Activated naive CD4-positive, alpha-beta T cell treated with anti-CD3 and anti-CD28 coated beads, Interleukin-2, amount 50 U/mL, for 24 hours (primary cell): ENCODE data around the gene PRLR.

ENCODE experiments used
- H3K27ac Mint-ChIP-seq: one replicate; pipeline ENCODE4 v1.8.0; 2021; ENCODE audit warnings: mild to moderate bottlenecking, mixed read lengths
- H3K27me3 Mint-ChIP-seq: one replicate; pipeline ENCODE4 v1.8.0; 2021; ENCODE audit warnings: mixed read lengths
- H3K36me3 Mint-ChIP-seq: one replicate; pipeline ENCODE4 v1.8.0; 2021; ENCODE audit warnings: mixed read lengths
- H3K4me1 Mint-ChIP-seq: one replicate; pipeline ENCODE4 v1.8.0; 2021; ENCODE audit warnings: mixed read lengths
- H3K4me3 Mint-ChIP-seq: one replicate; pipeline ENCODE4 v1.8.0; 2021; ENCODE audit warnings: mild to moderate bottlenecking, mixed read lengths
- H3K9me3 Mint-ChIP-seq: one replicate; pipeline ENCODE4 v1.8.0; 2021; ENCODE audit warnings: mixed read lengths

PRLR gene

DNA sequence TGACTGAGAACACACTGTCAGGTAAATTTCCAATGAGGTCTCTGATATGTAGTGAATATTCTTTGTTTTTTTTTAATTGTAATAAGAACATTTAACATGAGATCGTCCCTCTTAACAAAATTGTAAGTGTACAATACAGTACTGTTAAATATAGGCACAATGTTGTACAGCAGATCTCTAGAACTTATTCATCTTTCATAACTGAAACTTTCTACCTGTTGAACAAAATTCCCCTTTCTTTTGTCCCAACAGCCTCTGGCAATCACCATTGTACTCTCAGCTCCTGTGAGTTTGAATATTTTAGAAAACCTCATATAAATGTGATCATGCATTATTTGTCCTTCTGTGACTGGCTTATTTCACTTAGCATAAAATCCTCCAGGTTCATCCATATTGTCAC lies 10.6 kb upstream of the PRLR start:
- Mint-ChIP-seq H3K4me1 (no peaks in the 10 kb centered on the region), H3K9me3 (no peaks in the 10 kb centered on the region), H3K36me3 (no peaks in the 10 kb centered on the region), H3K27ac (no peak overlapping the region), H3K4me3 (no peak overlapping the region), H3K27me3 (peaks cover 5% of the 10 kb centered on the region)

DNA sequence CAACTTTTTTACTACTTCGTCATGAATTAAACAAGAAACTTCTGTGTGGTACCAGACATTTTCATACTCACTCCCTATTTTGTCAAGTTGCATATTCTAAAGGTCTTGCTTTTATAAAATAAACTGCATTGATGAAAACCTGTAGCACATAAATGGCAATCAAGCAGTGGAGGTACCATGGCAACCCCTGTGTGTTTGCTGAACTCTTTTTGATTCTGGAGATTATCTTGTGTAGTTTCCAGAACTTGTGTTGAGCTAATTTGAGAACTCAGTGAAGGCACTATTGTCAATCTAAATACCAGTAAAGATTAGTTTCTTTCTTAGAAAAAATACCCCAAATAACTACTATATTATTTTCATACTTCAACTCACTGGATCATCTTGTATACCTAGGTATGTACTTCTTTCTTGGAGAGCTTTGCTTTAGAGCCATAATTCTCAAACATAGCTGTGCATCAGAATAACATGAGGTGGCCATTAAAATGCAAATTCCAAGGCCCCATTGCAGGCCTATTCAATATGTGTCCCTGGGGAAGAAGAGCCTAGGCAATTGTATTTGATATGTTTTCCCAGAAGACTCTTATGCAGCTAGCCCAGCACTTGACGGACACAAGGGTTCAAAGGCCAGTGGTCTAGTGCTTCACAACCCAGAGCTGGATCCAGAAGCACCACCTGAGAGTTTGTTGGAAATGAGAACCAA lies 9.8 kb upstream of the PRLR start:
- no peak overlapping the region for H3K4me3 Mint-ChIP-seq
- H3K4me1 Mint-ChIP-seq, result no peaks in the 10 kb centered on the region

DNA sequence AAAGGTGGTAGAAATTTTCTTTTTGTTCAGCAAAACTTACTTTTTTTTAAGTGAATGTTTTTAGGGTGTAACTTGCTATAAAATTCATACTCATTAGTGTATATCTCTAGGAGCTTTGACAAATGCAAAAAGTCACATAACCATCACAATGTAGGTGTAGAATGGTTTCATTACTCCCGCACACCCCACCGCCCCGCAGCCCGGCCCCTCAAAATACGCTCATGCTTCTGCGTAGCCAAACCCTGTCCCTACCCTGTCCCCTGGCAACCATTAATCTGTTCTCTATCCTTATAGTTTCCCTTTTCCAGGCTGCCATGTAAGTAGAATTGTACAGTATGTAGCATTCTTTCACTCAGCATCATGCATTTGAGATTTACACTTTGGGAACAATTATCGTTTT lies 9.2 kb upstream of the PRLR start:
- no peaks in the 10 kb centered on the region for H3K36me3 Mint-ChIP-seq
- peaks cover 3% of the 10 kb centered on the region for H3K27me3 Mint-ChIP-seq
- H3K4me1 Mint-ChIP-seq, result no peaks in the 10 kb centered on the region
- no peaks in the 10 kb centered on the region for H3K9me3 Mint-ChIP-seq
- H3K27ac Mint-ChIP-seq, result no peak overlapping the region
- H3K4me3 Mint-ChIP-seq, result no peak overlapping the region

More for the DNA sequence above, 9.8 kb upstream of the PRLR start:
- H3K9me3 Mint-ChIP-seq, result no peaks in the 10 kb centered on the region
- H3K27me3 Mint-ChIP-seq, result peaks cover 3% of the 10 kb centered on the region
- H3K36me3 Mint-ChIP-seq, result no peaks in the 10 kb centered on the region
- H3K27ac Mint-ChIP-seq, result no peak overlapping the region

DNA sequence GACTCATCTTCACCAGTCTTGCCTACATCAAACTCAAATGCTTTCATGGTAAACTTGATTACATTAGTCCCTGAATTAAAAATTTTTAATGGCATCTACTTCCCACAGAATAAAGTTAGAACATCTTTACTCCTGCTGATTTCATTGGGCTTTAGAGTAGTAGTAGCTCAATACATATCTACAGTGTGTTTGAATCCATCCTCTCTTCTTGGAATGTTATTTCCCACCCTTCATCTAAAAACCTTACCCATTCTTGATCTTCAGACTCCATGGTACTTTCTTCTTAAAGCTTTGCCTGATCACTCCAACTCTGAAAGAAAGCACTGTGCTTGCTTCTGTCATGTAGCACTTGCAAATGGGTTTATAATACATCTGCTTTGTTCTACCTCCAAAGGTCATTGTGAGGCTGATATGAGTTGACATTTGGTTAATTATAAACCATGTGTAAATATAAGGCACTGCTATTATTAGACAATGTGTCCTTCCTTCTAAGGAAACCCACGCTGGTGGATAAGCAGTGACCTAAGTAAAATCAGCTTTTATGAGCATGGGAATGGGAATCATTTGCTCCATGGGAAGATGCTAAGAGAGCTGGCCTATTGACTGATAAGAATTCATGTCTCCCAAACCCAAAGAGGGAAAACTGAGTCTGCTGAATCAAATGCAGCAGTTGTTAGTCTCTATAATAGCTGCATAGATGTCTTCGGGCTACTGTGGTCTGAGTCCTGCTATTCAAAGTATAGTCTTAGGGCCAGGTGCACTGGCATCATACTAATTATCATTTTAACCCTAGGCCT lies 7.5 kb upstream of the PRLR start:
- H3K4me1 Mint-ChIP-seq, result no peaks in the 10 kb centered on the region
- H3K9me3 Mint-ChIP-seq, result no peaks in the 10 kb centered on the region
- H3K27ac Mint-ChIP-seq, result no peak overlapping the region
- no peak overlapping the region for H3K4me3 Mint-ChIP-seq
- H3K27me3 Mint-ChIP-seq, result peaks cover 12% of the 10 kb centered on the region
- H3K36me3 Mint-ChIP-seq, result no peaks in the 10 kb centered on the region

DNA sequence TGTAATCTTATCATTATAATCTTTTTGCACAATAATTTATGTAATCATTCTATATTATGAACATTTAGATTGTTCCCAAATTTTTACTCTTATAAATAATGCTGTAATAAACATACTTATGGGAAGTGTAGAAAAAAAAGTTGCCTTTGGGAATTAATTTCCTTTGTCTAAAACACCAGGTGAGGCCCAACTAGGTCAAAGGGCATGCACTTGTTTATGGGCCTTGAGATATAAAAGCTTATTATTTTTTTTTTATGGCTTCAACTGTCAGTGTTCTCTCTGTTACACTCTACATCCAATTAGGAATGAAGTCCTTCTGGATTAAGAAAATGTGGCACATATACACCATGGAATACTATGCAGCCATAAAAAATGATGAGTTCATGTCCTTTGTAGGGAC lies 6.5 kb upstream of the PRLR start:
- Mint-ChIP-seq H3K36me3 (no peaks in the 10 kb centered on the region), H3K9me3 (no peaks in the 10 kb centered on the region), H3K4me3 (no peak overlapping the region), H3K27me3 (peaks cover 16% of the 10 kb centered on the region), H3K27ac (no peak overlapping the region), H3K4me1 (no peaks in the 10 kb centered on the region)

DNA sequence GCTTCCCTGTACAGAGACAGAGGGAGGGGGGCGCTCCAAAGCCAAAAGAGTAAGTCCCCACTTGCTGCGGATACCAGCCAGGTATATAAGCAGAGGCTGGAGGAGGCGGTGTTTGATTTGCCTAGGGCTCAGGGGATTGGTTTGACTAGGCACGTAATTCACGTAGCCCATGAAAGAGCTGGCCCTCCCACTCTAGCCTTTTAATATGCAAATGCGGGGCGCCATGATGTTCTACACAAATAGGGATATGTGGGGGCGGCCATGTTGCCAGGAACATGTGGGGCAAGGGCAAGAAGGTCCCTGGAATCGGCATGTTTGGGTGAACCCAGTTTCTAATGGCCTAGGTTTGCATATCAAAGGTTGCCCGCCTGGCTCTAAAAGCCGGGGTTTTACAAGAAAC lies 3.3 kb upstream of the PRLR start:
- no peaks in the 10 kb centered on the region for H3K9me3 Mint-ChIP-seq
- peaks cover 33% of the 10 kb centered on the region for H3K27me3 Mint-ChIP-seq
- H3K4me1 Mint-ChIP-seq, result peaks cover 12% of the 10 kb centered on the region
- H3K4me3 Mint-ChIP-seq, result no peak overlapping the region
- H3K27ac Mint-ChIP-seq, result no peak overlapping the region
- H3K36me3 Mint-ChIP-seq, result no peaks in the 10 kb centered on the region

DNA sequence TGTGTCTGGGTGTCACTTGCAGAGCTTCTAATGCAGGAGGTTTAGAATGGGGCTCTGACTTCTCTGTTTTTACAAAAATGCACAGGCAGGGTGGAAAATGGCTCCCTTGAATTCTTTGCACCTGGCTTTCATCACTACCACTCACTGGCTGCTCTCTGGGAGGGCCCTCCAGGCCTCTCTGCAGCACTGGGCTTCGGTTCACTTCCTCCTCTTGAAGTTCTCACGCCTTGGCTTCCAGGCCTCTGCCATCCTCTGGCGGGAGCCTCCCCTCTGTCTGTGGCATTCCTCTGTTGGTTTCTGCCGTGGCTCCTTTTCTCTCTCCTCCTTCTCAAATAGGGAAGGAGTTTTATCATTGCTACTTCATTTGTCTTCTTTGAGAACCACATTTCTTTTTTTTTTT lies 2.8 kb upstream of the PRLR start:
- H3K9me3 Mint-ChIP-seq, result no peaks in the 10 kb centered on the region
- H3K4me1 Mint-ChIP-seq, result peaks cover 12% of the 10 kb centered on the region
- no peak overlapping the region for H3K4me3 Mint-ChIP-seq
- H3K27ac Mint-ChIP-seq, result no peak overlapping the region
- no peaks in the 10 kb centered on the region for H3K36me3 Mint-ChIP-seq
- H3K27me3 Mint-ChIP-seq, result peaks cover 35% of the 10 kb centered on the region

DNA sequence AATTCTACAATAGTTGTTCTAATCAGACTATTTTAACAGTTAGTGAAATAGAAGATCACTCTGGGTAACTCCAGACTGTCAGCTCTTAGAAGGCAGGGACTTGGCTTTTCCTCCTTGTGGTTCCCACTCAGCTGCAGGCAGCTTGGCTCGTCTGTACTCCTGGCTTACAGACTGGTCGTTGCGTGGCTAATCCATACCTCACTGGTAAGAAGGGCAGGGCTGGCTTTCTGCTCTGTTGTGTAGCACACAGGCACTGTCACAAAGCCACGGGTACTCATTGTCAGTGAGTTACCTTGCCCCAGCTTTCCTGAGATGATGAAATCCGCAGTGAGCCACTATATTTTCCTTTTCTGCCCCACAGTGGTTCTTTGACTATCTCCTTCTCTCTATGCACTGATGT lies 1.8 kb upstream of the PRLR start:
- Mint-ChIP-seq H3K36me3 (no peaks in the 10 kb centered on the region), H3K4me1 (peaks cover 12% of the 10 kb centered on the region), H3K9me3 (no peaks in the 10 kb centered on the region), H3K27ac (no peak overlapping the region), H3K4me3 (no peak overlapping the region), H3K27me3 (peaks cover 45% of the 10 kb centered on the region)

DNA sequence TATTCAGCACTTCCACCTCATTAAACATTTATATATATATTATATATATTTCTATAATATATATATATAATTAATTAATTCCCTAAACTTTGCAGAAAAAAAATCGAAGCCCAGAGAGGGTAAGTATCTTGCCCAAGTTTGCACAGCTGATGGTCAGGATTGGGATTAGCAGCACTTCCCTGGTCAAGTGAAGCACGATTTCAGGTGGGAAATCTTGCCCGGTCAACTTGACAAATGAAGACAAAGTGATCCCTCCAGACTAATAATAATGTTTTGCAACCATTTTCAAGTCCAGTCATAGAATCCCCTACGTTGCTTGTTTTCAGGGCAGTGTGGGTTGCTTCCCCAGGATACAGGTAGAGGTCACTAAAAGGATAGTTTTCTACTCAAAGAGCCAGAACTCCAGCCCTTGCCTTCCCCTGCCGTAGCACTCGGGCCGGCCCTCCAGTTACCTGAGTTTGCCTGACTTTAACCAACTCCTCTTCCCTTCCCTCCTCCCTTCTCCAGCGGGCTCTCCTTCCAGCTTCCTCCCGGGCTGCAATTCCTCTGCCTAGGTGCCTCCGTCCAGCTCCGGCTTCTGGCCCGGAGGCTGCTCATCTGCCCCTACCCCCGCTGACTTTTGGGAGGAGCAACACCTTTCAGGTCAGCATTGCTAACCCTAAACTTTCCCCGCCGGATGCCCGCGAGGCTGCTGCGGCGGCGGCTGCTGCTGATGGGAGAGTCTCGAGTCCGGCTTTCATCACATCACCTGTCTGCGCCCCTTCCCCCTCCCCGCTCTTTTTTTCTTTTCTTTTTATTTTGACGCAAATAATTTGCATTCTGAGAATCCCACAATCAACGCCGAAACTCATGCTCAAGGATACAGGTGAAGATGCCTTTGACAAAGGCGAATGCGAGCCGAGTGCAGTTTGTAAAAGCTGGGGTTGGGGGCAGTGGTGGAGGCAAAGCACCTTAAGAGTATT lies 930 bp downstream of the PRLR start:
- Mint-ChIP-seq H3K4me3 (peak overlapping the region; percentile 77), H3K27me3 (peaks cover 54% of the 10 kb centered on the region), H3K4me1 (peaks cover 12% of the 10 kb centered on the region), H3K36me3 (no peaks in the 10 kb centered on the region), H3K27ac (no peak overlapping the region), H3K9me3 (no peaks in the 10 kb centered on the region)

DNA sequence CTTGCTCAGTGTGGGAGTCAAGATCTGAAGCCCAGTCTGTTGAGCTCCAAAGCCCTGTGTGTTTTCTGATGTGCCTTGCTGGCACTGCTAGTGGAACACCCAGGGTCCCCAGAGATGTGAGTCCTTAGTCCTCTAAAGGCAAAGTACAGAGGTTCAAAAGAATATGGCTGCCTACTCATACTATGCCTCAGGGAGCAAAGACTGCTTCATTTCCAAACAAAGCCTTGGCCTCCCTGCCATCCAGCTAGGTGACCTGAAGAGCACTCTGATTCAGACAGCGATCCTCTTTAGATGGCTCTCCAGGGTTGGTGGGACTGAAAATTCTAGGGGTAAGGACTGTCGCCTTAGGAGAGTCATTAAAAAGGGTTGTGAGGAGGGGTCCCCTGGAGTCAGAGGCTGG lies 2.0 kb downstream of the PRLR start:
- H3K4me1 Mint-ChIP-seq, result peaks cover 12% of the 10 kb centered on the region
- peaks cover 54% of the 10 kb centered on the region for H3K27me3 Mint-ChIP-seq
- no peak overlapping the region for H3K27ac Mint-ChIP-seq
- H3K4me3 Mint-ChIP-seq, result no peak overlapping the region
- H3K9me3 Mint-ChIP-seq, result no peaks in the 10 kb centered on the region
- H3K36me3 Mint-ChIP-seq, result no peaks in the 10 kb centered on the region

DNA sequence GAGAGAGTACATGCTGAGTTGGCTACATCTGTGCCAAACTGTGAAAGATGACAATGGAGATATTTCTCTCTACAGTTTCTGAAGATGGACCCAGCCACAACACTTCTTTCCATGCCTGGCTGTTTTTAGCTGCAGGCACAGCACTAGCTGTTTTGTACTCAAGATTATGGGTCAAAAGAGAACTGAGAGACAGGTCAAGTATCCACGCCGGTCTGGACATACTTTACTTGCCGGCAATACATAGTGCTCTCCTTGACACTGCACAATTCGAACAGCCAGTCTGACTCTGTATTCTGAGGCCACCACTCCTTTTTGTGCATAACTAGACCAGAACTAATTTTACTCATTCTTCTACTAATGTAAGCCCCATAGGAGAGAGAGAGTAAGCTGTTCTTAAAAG lies 2.6 kb downstream of the PRLR start:
- Mint-ChIP-seq H3K27me3 (peaks cover 48% of the 10 kb centered on the region), H3K9me3 (no peaks in the 10 kb centered on the region)

DNA sequence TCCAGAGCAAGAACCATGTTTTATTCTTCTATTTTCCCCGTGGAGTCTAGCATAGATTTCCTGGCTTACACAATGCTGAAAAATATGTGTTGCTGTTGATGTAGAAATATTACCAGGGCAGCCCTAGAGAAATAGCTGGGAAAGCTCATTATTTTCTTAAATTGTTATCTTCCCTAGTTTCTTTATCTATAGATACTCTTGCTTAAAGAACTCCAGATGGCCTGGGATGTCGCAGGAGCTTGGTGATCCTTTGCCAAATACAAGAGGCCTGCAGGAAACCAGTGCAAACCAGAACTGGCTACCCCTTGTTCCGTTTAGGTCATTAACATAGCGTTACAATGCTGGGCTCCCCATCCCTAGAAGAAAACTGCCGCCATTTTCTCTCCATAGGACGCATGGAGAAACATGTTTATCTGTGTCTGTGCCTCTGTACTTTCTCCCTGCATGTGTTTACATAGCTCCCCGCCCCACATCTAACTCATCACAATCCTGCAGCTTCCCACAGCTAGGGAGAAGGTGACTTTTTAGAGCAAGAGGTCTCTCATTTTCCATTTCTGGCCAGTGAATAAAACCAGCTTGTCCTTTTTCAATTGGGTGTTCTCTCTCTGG lies 6.4 kb downstream of the PRLR start:
- Mint-ChIP-seq H3K27me3 (peaks cover 30% of the 10 kb centered on the region), H3K36me3 (no peaks in the 10 kb centered on the region), H3K9me3 (no peaks in the 10 kb centered on the region), H3K4me1 (no peaks in the 10 kb centered on the region), H3K4me3 (no peak overlapping the region), H3K27ac (no peak overlapping the region)

More for the DNA sequence above, 2.6 kb downstream of the PRLR start:
- Mint-ChIP-seq H3K4me1 (peaks cover 12% of the 10 kb centered on the region), H3K27ac (no peak overlapping the region), H3K36me3 (no peaks in the 10 kb centered on the region), H3K4me3 (no peak overlapping the region)

DNA sequence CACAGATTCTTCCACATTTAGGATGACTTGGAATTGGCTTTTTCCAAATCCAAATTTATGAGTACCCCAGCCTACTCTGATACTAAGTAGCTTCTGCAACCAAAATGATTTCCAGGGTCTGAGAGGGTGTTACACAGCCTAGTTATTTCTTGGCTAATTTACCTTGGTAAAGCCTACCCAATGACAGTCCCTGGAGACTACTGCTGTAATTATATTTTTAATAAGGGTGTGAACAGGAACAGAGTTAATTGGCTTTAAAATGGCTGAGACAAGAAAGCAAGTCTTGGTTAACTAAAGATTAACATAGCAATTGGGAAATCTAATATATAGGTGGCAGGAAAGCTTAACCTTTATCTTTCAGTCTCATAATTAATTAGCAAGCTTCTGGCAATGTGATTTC lies 9.3 kb downstream of the PRLR start:
- no peaks in the 10 kb centered on the region for H3K9me3 Mint-ChIP-seq
- H3K27ac Mint-ChIP-seq, result no peak overlapping the region

DNA sequence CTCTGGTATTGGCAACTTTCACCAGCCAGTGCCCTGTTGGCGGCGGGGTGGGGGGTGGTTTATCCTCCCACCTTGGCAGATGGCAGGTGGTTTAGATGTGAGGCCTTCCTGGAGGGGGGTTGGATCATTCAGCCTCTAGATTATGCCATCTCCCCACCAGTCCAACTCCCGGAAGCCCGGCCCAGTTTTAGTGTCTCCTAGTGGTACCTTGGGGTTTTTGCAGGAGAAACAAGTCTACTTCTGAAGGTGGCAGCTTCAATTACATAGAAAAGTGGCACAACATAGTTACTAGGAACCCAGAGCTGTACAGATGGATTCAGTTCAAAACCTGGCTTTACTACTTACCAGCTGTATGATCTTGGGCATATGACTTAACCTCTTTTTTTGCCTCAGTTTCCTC lies 11.3 kb downstream of the PRLR start:
- peaks cover 11% of the 10 kb centered on the region for H3K27me3 Mint-ChIP-seq
- no peak overlapping the region for H3K4me3 Mint-ChIP-seq
- H3K4me1 Mint-ChIP-seq, result no peaks in the 10 kb centered on the region
- no peaks in the 10 kb centered on the region for H3K9me3 Mint-ChIP-seq
- H3K27ac Mint-ChIP-seq, result no peak overlapping the region
- H3K36me3 Mint-ChIP-seq, result no peaks in the 10 kb centered on the region

More for the DNA sequence above, 9.3 kb downstream of the PRLR start:
- Mint-ChIP-seq H3K4me1 (no peaks in the 10 kb centered on the region), H3K36me3 (no peaks in the 10 kb centered on the region), H3K4me3 (no peak overlapping the region), H3K27me3 (peaks cover 14% of the 10 kb centered on the region)

DNA sequence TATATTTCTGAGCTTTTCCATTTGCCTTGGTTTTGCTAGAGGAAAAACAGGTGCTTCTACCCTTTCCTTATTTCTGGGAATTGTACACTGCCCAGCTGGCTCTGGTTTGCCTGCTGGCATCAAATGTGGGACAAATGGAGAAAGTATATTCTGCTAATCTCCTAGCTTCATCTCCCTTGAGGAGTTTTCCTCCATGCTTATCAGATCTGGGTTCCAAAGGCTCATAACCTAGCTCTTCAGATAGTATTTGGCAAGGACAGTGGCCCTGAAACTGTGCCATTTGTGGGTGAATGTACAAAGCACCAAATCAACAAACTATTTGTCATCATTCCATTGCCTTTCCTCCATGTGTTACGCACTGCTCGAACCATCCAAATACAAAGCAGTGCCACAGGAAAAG lies 16.2 kb downstream of the PRLR start:
- Mint-ChIP-seq H3K27me3 (peaks cover 12% of the 10 kb centered on the region), H3K4me1 (no peaks in the 10 kb centered on the region), H3K4me3 (no peak overlapping the region), H3K9me3 (no peaks in the 10 kb centered on the region), H3K27ac (no peak overlapping the region), H3K36me3 (no peaks in the 10 kb centered on the region)
